Measurements from ENCODE around the gene FXR2.

FXR2 gene

DNA sequence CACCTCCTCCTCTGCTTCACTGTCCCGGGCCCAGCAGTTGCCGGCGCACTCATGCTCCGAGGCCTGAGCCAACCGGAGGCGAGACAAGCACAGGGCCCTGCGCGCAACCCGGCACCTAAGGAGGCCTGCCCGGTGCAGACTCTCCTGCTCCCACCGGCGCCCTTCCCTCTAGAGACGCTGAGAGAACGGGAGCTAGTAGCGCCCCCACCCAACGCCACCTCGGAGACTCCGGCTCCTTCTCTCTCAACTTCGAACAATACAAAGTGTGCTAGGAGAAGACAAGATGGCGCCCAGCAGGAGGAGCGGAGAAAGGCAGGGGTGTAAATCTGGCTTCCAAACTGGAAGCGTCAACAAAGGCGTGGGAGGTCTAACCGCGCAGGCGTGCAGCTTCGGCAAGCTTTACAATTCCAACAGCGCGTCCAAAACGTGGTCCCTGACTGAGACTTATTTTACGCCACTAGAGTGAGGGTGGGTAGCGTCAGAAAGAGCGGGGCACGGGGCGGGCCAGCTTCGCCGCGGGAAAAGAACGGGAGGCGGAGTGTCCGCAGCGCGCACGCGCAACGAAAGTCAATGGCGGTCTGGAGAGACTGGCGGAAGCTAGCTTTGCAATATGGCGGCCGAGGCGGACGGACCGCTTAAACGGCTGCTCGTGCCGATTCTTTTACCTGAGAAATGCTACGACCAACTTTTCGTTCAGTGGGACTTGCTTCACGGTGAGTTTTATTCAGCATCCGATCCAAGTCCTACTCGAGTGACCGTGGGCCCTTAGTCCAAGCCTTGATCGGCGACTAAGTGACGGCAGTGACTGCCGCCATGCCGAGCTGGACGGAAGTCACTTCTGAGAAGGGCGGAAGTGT, 31.2 kb downstream of the FXR2 start, which contains the start of gene MPDU1:
Gene MPDU1, plus strand, starts transcription at position 600 of the 857 bp plus-strand sequence. Its CDS starts 11 bp downstream, at position 611.
- peaks cover 53% of the 10 kb centered on the region for H3K4me1 ChIP-seq (ENCODE audit: insufficient read depth, low read length, severe bottlenecking)
- no peaks in the 10 kb centered on the region for H4K20me1 ChIP-seq (ENCODE audit: insufficient read depth, low read length)
- no peaks in the 10 kb centered on the region for H3K9me3 ChIP-seq (ENCODE audit: low read length)
- H3K36me3 ChIP-seq (ENCODE audit: insufficient read depth, low read length): peaks cover 33% of the 10 kb centered on the region; the same call in 1 of the 2 replicates
- no peaks in the 10 kb centered on the region for H3K79me2 ChIP-seq (ENCODE audit: insufficient read depth, low read length)
- H3K27me3 ChIP-seq (ENCODE audit: insufficient read depth, low read length): no peaks in the 10 kb centered on the region
- H3K27ac ChIP-seq (ENCODE audit: low read depth, low read length, poor library complexity, severe bottlenecking): peak within 1 kb of the TSS; percentile 88
- no peak within 1 kb of the TSS for H2AFZ ChIP-seq (ENCODE audit: low read length)
- TF ChIP-seq, protein P1, sequence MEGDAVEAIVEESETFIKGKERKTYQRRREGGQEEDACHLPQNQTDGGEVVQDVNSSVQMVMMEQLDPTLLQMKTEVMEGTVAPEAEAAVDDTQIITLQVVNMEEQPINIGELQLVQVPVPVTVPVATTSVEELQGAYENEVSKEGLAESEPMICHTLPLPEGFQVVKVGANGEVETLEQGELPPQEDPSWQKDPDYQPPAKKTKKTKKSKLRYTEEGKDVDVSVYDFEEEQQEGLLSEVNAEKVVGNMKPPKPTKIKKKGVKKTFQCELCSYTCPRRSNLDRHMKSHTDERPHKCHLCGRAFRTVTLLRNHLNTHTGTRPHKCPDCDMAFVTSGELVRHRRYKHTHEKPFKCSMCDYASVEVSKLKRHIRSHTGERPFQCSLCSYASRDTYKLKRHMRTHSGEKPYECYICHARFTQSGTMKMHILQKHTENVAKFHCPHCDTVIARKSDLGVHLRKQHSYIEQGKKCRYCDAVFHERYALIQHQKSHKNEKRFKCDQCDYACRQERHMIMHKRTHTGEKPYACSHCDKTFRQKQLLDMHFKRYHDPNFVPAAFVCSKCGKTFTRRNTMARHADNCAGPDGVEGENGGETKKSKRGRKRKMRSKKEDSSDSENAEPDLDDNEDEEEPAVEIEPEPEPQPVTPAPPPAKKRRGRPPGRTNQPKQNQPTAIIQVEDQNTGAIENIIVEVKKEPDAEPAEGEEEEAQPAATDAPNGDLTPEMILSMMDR (IDR thresholded peaks at IDR 0.05; ENCODE audit: low read length): no peak
- no peak for TF ChIP-seq EZH2 (IDR thresholded peaks at IDR 0.05; ENCODE audit: borderline replicate concordance, low read length)
- peak within 1 kb of the TSS; percentile 81 for H3K9ac ChIP-seq (ENCODE audit: low read length)
- H3K4me3 ChIP-seq (ENCODE audit: low read depth, low read length, poor library complexity, severe bottlenecking): peak within 1 kb of the TSS; percentile 76
- H3F3A ChIP-seq (ENCODE audit: insufficient read depth, low read length): peaks cover 17% of the 10 kb centered on the region; the same call in 1 of the 2 replicates
- no peaks in the 10 kb centered on the region for H3K9me2 ChIP-seq (ENCODE audit: low read depth, low read length)
- H3K4me2 ChIP-seq (ENCODE audit: low read length): peak within 1 kb of the TSS; percentile 73

DNA sequence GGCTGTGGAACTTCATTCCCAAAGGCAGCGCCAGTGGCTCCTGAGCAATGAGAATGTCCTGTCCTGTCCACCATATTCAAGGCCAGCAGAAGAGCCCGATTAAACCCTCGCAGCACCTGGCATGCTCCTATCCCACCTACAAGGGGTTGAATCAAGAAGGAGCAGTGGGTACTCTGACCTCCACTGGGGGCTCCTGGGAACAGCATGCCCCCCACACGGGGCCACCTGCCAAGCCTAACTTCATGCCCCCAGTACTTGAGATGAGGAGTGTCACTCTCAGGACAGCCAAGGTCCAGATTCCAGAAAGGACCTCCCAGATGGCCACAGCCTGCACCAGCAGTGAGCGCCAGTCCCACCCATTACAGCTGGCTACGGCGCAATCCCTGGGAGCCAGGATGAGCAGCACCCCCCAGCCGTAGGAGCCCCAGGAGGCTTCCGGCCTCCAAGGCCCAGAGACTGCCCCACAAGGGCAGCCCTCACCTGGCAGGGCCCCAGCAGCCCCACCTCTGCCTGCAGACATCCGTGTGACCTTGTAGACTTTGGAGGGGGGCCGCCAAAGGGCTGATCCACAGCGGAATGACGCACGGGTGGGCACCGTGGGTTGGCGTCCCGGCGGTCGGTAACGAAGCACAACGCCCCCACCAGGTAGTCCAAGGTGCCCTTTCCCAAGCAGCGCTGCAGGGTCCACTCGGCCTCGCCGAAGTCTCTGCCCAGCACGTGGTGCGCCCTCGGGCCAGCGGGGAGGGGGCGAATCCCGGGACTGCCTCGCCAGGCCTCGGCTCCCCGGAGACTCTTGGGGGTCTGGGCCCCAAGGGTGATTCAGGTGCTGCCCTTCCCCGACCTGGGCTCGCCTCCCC, 32.1 kb downstream of the FXR2 start:
- H3K9me2 ChIP-seq (ENCODE audit: low read depth, low read length): no peaks in the 10 kb centered on the region
- no peaks in the 10 kb centered on the region for H3K27me3 ChIP-seq (ENCODE audit: insufficient read depth, low read length)
- H3K79me2 ChIP-seq (ENCODE audit: insufficient read depth, low read length): no peaks in the 10 kb centered on the region
- no peak overlapping the region for H2AFZ ChIP-seq (ENCODE audit: low read length)
- TF ChIP-seq EZH2 (IDR thresholded peaks at IDR 0.05; ENCODE audit: borderline replicate concordance, low read length): no peak
- TF ChIP-seq, protein P1 (IDR thresholded peaks at IDR 0.05; ENCODE audit: low read length): no peak
- H3K27ac ChIP-seq (ENCODE audit: low read depth, low read length, poor library complexity, severe bottlenecking): peak overlapping the region; percentile 88
- peak overlapping the region; percentile 76 for H3K4me3 ChIP-seq (ENCODE audit: low read depth, low read length, poor library complexity, severe bottlenecking)
- peaks cover 23% of the 10 kb centered on the region; the same call in 1 of the 2 replicates for H3F3A ChIP-seq (ENCODE audit: insufficient read depth, low read length)
- no peaks in the 10 kb centered on the region for H3K9me3 ChIP-seq (ENCODE audit: low read length)
- H3K9ac ChIP-seq (ENCODE audit: low read length): peak overlapping the region; percentile 81
- H4K20me1 ChIP-seq (ENCODE audit: insufficient read depth, low read length): no peaks in the 10 kb centered on the region
- peaks cover 53% of the 10 kb centered on the region for H3K4me1 ChIP-seq (ENCODE audit: insufficient read depth, low read length, severe bottlenecking)
- peaks cover 33% of the 10 kb centered on the region for H3K36me3 ChIP-seq (ENCODE audit: insufficient read depth, low read length)
- peak overlapping the region; percentile 73 for H3K4me2 ChIP-seq (ENCODE audit: low read length)
